Thyroid gland (tissue), 4 donors: Measurements from ENCODE around the gene USP21. TPM values are rescaled to one million over a fixed set of nuclear protein-coding genes. Genes with fewer than 3 reads are reported as not detected.
A peak's percentile ranks its signal among the peaks of the same experiment; 100 is the strongest.

ENCODE experiments used
- DNase-seq, 2 donors: peaks; one replicate each; pipeline ENCODE4 v3.0.0-alpha.2; 2019
- H3K27ac ChIP-seq, 3 donors: fragments of 200-600 bp; sonication (generic); 1 replicate in 2 of 3; 2 replicates in 1 of 3; pipeline ENCODE4 v1.5.1; 2016 to 2019; ENCODE audit warnings: mild to moderate bottlenecking in 1 of 3, moderate library complexity in 1 of 3
- H3K27me3 ChIP-seq: fragments of 200-600 bp; sonication (generic); one replicate; pipeline ENCODE4 v1.5.1; 2019
- H3K36me3 ChIP-seq, 2 donors: fragments of 200-600 bp; sonication (generic); one replicate each; pipeline ENCODE4 v1.5.1; 2016 to 2019
- H3K4me1 ChIP-seq, 2 donors: fragments of 200-600 bp; sonication (generic); one replicate each; pipeline ENCODE4 v1.5.1; 2017 to 2019
- H3K4me3 ChIP-seq, 3 donors: fragments of 200-600 bp; sonication (generic); replicated peaks in 1 of 3; 1 replicate in 2 of 3; 2 replicates in 1 of 3; pipeline ENCODE4 v1.5.1; 2016; ENCODE audit warnings: mild to moderate bottlenecking in 1 of 3
- H3K9me3 ChIP-seq: fragments of 200-600 bp; sonication (generic); one replicate; pipeline ENCODE4 v1.5.1; 2017
- POLR2A ChIP-seq, 2 donors: fragments of 450-650 bp; IDR thresholded peaks; one replicate each; pipeline ENCODE4 v1.6.1; 2017; ENCODE audit warnings: antibody characterized with exemption in 2 of 2, mild to moderate bottlenecking in 2 of 2, moderate library complexity in 1 of 2
- WGBS, 2 donors: methylation state at CpG; one replicate each; pipeline ENCODE4 v1.1.5; 2017; 5-methylcytosine and 5-hydroxymethylcytosine counted together
- intact Hi-C: fragments of 100-400 bp; cut with DNase I; formaldehyde crosslinking; loops from one replicate; pipeline ENCODE4 v1.15.1; 2023
- total RNA-seq, 4 donors: library from RNA; depleted of rRNA; stranded (reverse); fragments of >200 nt; gene quantifications; one replicate each; pipeline ENCODE4 v1.2.3, GENCODE V29; 2016
- TF ChIP-seq, protein P1 (sequence below), 6 experiments: fragments of 200-600 bp in 3 of 6; fragments of 450-650 bp in 3 of 6; sonication (generic) in 3 of 6; IDR thresholded peaks; one replicate each; pipeline ENCODE4 v1.5.1; 2016 to 2019; ENCODE audit warnings: antibody characterized with exemption in 6 of 6, mild to moderate bottlenecking in 2 of 6, inconsistent platforms in 1 of 6, moderate library complexity in 1 of 6

USP21 gene
- total RNA-seq, 4 donors from 2014 or later = 21.2 to 27.6 (median 23.0) TPM

DNA sequence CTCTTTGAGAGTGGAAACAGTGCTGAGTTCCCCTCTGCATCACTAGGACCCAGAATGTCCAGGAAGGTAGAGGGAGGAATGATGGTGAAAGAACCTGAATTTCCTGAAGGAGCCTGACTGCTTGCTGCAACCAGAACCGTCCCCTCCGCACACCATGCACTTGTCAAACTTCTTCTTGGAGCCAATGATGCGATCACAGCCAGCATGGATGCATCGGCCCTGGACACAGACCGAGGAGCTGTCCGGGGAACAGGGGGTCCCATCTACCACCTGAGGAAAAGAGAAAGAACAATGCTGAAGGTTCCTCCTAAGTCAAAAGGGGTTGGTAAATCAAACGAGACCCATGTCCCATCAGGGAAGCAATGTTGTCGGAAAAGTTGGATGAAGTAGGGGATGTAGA, 32.7 kb downstream of the USP21 start:
- intact Hi-C loops = loop anchor here (10.0 kb wide), 1 partner anchor 193 kb away; no protein-coding TSS in a partner anchor
- TF ChIP-seq POLR2A (IDR thresholded peaks at IDR 0.05) = no peak
- TF ChIP-seq, protein P1, sequence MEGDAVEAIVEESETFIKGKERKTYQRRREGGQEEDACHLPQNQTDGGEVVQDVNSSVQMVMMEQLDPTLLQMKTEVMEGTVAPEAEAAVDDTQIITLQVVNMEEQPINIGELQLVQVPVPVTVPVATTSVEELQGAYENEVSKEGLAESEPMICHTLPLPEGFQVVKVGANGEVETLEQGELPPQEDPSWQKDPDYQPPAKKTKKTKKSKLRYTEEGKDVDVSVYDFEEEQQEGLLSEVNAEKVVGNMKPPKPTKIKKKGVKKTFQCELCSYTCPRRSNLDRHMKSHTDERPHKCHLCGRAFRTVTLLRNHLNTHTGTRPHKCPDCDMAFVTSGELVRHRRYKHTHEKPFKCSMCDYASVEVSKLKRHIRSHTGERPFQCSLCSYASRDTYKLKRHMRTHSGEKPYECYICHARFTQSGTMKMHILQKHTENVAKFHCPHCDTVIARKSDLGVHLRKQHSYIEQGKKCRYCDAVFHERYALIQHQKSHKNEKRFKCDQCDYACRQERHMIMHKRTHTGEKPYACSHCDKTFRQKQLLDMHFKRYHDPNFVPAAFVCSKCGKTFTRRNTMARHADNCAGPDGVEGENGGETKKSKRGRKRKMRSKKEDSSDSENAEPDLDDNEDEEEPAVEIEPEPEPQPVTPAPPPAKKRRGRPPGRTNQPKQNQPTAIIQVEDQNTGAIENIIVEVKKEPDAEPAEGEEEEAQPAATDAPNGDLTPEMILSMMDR (IDR thresholded peaks at IDR 0.05) = no peak
- Histone ChIP-seq H3K36me3 (no peaks in the 10 kb centered on the region), H3K4me3 (no peak overlapping the region), H3K9me3 (no peaks in the 10 kb centered on the region), H3K27ac (no peak overlapping the region), H3K27me3 (no peaks in the 10 kb centered on the region), H3K4me1 (peaks cover 0 to 7% of the 10 kb centered on the region in 2 donors)
- WGBS, 2 donors = 65 to 68% methylated on average over 8 of the region's 8 CpGs
- DNase-seq = no peak

DNA sequence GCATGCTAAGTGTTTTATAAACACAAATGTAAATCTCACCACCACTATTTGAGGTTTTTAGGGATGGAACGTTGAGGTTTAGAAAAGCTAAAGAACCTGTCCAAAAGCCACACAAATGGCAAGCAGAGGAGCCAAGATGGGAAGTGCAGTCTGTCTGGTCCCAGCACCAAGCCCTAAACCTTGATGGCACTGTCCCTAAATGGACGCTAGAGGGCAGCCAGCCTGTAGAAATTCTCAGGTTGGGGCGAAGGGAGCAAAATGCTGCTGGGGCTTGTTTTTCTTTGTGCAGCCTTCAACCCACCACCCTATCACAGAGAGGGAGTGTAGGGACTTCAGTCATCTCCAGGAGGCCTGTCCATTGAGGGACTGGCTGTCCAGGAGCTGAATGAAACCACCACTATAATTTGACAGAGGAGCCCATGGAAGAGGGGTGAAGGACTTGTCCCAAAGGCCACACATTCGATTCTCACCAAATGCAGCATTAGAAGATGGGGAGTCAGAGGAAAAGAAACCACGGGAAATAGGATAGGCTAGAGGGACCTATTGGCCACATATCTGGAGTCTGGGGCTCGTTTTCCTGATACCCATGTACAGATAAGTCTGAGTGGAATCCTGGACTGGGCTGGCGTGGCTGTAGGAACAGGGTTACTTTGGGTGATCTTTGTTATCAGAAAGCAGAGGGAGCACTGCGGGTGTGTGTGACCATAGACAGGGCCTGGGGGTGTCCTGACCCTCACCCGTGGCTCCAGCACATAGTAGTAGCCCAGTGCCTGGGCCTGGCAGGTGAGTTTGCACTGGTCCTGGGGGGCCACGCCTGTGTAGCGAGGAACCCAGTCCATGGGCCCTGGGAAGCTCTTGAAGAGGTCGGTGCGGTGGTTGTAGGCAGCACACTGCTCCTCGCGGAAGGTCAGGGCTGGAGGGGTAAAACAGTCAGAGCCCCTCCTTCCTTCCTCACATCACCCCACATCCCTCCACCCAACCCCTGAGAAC, 33.5 kb downstream of the USP21 start:
- Histone ChIP-seq H3K27ac (no peak overlapping the region), H3K27me3 (no peaks in the 10 kb centered on the region), H3K9me3 (no peaks in the 10 kb centered on the region), H3K4me1 (peaks cover 0 to 7% of the 10 kb centered on the region in 2 donors), H3K36me3 (no peaks in the 10 kb centered on the region), H3K4me3 (no peak overlapping the region)
- peak; percentile 52 to 55 for DNase-seq
- intact Hi-C loops = loop anchor here (10.0 kb wide), 1 partner anchor 192 kb away; no protein-coding TSS in a partner anchor
- WGBS, 2 donors = 50 to 52% methylated on average over 10 to 12 of the region's 15 CpGs
- TF ChIP-seq POLR2A (IDR thresholded peaks at IDR 0.05) = no peak
- TF ChIP-seq, protein P1 (IDR thresholded peaks at IDR 0.05) = peak; percentile 40 to 90 (median 66)

- TF ChIP-seq POLR2A (IDR thresholded peaks at IDR 0.05) = no peak
- TF ChIP-seq, protein P1 (IDR thresholded peaks at IDR 0.05) = no peak
- H3K4me1 ChIP-seq = peaks cover 0 to 7% of the 10 kb centered on the region in 2 donors
- WGBS, 2 donors = 79 to 86% methylated on average over 14 to 19 of the region's 21 CpGs
- peak overlapping the region in 1 of 3 donors; percentile 33 for H3K27ac ChIP-seq
- intact Hi-C loops = loop anchor here (10.0 kb wide), 1 partner anchor 191 kb away; no protein-coding TSS in a partner anchor
- H3K4me3 ChIP-seq = no peak overlapping the region
- H3K27me3 ChIP-seq = no peaks in the 10 kb centered on the region
- no peak for DNase-seq
- no peaks in the 10 kb centered on the region for H3K36me3 ChIP-seq
- no peaks in the 10 kb centered on the region for H3K9me3 ChIP-seq
Observed at GRCh38 chr1:161193561-161194235, 34.4 kb downstream of the USP21 start.

DNA sequence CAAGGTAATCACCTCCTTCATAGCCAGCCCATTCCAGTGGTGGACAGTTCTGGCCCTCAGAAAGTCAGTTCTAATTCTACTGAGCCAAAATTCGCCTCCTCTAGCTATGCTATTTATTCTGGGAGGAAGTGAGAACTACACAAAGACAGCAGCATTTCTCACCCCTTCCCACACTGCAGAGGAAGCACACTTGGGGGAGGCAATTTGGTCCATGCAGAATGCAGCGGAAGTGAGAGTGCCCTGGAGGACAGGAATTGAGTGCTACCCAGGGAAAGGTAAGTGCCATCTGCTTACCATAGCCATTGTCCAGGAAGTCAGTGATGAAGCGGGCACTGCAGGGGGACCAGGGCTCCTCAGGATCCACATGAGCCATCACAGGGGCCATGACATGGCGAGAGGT, 35.9 kb downstream of the USP21 start:
- DNase-seq = no peak
- intact Hi-C loops = loop anchor here (10.0 kb wide), 1 partner anchor 190 kb away; no protein-coding TSS in a partner anchor
- TF ChIP-seq, protein P1 (IDR thresholded peaks at IDR 0.05) = no peak
- TF ChIP-seq POLR2A (IDR thresholded peaks at IDR 0.05) = no peak
- Histone ChIP-seq H3K4me1 (peaks cover 4 to 19% of the 10 kb centered on the region in 2 donors), H3K36me3 (no peaks in the 10 kb centered on the region), H3K27ac (no peak overlapping the region), H3K27me3 (no peaks in the 10 kb centered on the region), H3K9me3 (no peaks in the 10 kb centered on the region), H3K4me3 (peak overlapping the region in 1 of 3 donors; percentile 6)
- 76 to 86% methylated on average over 4 of the region's 4 CpGs for WGBS, 2 donors
